OCI-LY3 (cell line): Measurements from ENCODE around the gene BRD4.

Source experiments
- H2AFZ ChIP-seq: fragments of 200-600, 300-600 bp; shearing (Covaris generic); 2 replicates; pipeline ENCODE4 v1.6.0; 2014; ENCODE audit warnings: antibody characterized with exemption, low read depth, low read length
- H3K27ac ChIP-seq: fragments of 200-600, 300-600 bp; sonication (generic); 2 replicates; pipeline ENCODE4 v1.5.1; 2014; ENCODE audit warnings: mild to moderate bottlenecking, low read length, moderate library complexity, mixed read lengths
- H3K27me3 ChIP-seq: fragments of 200-600, 300-600 bp; sonication (generic); 2 replicates; pipeline ENCODE4 v1.6.1; 2014; ENCODE audit warnings: low read depth, low read length, mixed read lengths
- H3K36me3 ChIP-seq: fragments of 200-600, 300-600 bp; sonication (generic); replicated peaks from 2 replicates; pipeline ENCODE3; 2014; ENCODE audit warnings: low read depth, low read length, mixed read lengths
- H3K4me1 ChIP-seq: fragments of 300-600, 200-600 bp; sonication (generic); 2 replicates; pipeline ENCODE4 v1.6.1; 2014; ENCODE audit warnings: low read length, mixed read lengths
- H3K4me2 ChIP-seq: fragments of 200-600, 300-600 bp; sonication (generic); 2 replicates; pipeline ENCODE4 v1.6.1; 2014; ENCODE audit warnings: low read length, mixed read lengths
- H3K4me3 ChIP-seq: fragments of 300-600, 200-600 bp; sonication (generic); 2 replicates; pipeline ENCODE4 v1.5.1; 2014; ENCODE audit warnings: antibody characterized with exemption, mild to moderate bottlenecking, low read length, moderate library complexity
- H3K79me2 ChIP-seq: fragments of 300-600, 200-600 bp; shearing (Covaris generic); 2 replicates; pipeline ENCODE4 v1.6.1; 2014; ENCODE audit warnings: mild to moderate bottlenecking, low read length, mixed read lengths
- H3K9ac ChIP-seq: fragments of 300-600, 200-600 bp; shearing (Covaris generic); 2 replicates; pipeline ENCODE4 v1.6.0; 2014; ENCODE audit warnings: mild to moderate bottlenecking, low read length, moderate library complexity
- H3K9me3 ChIP-seq: fragments of 200-600, 300-600 bp; shearing (Covaris generic); 2 replicates; pipeline ENCODE4 v1.6.1; 2014; ENCODE audit warnings: low read length, mixed read lengths; ENCODE audit not compliant: insufficient read depth
- H4K20me1 ChIP-seq: fragments of 200-600, 300-600 bp; sonication (generic); 2 replicates; pipeline ENCODE4 v1.6.1; 2016; ENCODE audit warnings: low read length, mixed read lengths; ENCODE audit not compliant: insufficient read depth
- EZH2phosphoT487 ChIP-seq: fragments of 200-600 bp; shearing (Covaris generic); IDR thresholded peaks from 2 replicates; pipeline ENCODE4 v1.6.1; 2018; ENCODE audit warnings: antibody characterized with exemption, mixed run types, low read depth
- TF ChIP-seq, protein P1 (sequence below): fragments of 200-600, 300-600 bp; sonication (generic); IDR thresholded peaks from 2 replicates; pipeline ENCODE4 v1.5.1; 2014; ENCODE audit warnings: antibody characterized with exemption, low read length, low read depth

The BRD4 gene

DNA sequence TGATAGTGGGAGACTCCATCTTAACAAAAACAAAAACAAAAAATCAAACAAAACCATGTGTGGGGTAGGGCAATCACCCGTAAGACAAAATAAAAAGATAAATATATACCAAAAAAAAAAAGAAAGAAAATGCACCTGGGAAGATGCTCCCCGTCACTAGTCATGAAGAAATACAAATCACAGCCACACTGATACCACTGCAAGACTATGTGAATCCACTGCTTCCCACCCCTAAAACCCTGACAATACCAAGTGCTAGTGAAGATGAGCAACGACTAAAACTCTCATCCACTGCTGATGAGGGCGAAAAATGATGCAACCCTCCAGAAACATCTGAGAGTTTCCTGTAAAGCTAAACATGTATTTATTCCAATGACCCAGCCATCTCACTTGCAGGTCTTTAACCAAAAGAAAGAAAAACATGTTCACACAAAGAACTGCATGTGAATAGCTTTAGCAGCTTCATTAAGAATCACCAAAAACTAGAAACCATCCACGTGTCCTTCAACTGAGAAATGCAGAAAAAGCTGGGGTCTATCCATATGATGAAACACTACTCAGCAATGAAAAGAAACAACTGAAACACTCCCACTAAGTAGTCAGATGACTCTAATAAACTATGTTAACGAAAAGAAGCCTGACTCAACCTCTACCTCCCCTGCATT lies 31.7 kb downstream of the BRD4 start:
- peaks cover 100% of the 10 kb centered on the region for H3K79me2 ChIP-seq
- peaks cover 21% of the 10 kb centered on the region for H3K36me3 ChIP-seq
- 0 out of 2 replicates have a peak, but pooled peaks cover 4% of the 10 kb centered on the region for H3K4me1 ChIP-seq
- no peak overlapping the region for H2AFZ ChIP-seq
- TF ChIP-seq, protein P1, sequence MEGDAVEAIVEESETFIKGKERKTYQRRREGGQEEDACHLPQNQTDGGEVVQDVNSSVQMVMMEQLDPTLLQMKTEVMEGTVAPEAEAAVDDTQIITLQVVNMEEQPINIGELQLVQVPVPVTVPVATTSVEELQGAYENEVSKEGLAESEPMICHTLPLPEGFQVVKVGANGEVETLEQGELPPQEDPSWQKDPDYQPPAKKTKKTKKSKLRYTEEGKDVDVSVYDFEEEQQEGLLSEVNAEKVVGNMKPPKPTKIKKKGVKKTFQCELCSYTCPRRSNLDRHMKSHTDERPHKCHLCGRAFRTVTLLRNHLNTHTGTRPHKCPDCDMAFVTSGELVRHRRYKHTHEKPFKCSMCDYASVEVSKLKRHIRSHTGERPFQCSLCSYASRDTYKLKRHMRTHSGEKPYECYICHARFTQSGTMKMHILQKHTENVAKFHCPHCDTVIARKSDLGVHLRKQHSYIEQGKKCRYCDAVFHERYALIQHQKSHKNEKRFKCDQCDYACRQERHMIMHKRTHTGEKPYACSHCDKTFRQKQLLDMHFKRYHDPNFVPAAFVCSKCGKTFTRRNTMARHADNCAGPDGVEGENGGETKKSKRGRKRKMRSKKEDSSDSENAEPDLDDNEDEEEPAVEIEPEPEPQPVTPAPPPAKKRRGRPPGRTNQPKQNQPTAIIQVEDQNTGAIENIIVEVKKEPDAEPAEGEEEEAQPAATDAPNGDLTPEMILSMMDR: no peak
- TF ChIP-seq EZH2phosphoT487: no peak
- no peaks in the 10 kb centered on the region for H3K27me3 ChIP-seq
- H3K9ac ChIP-seq: no peak overlapping the region
- no peak overlapping the region for H3K4me2 ChIP-seq
- peak overlapping the region; percentile 38; the same call in 1 of the 2 replicates for H3K27ac ChIP-seq
- H3K4me3 ChIP-seq: no peak overlapping the region
- peaks cover 98% of the 10 kb centered on the region for H4K20me1 ChIP-seq
- H3K9me3 ChIP-seq: no peaks in the 10 kb centered on the region

DNA sequence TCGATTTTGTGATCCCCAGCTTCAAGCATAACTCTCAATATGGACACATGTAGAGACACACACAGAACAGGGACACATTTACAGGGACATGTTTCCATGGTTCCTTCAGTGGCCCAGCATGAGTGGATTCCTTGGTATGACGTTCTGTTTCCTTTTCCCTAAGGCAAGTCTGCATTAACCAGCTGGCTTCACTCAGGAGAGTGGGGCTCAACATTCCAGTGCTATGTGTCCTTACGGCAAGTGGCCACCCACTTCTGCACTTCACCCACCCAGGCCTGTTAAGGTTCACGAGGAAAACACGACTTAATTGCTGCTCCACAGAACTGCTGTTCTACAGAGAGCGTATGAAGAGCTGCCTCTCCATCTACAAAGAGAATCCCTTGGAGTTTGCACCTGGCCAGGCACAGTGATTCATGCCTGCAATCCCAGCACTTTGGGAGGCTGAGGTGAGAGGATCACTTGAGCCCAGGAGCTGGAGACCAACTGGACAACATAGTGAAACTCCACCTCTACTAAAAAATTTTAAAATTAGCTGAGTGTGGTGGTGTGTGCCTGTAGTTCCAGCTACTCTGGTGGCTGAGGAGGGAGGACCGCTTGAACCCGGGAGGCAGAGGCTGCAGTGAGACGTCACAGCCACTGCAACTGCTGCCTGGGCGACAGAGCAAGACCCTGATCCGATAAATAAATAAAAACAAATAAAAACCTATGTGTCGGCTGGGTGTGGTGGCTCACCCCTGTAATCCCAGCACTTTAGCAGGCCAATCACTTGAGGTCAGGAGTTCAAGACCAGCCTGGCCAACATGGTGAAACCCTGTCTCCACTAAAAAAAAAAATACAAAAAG lies 32.5 kb downstream of the BRD4 start:
- no peaks in the 10 kb centered on the region for H3K27me3 ChIP-seq
- H3K9ac ChIP-seq: no peak overlapping the region
- no peak overlapping the region for H2AFZ ChIP-seq
- no peak overlapping the region for H3K4me3 ChIP-seq
- H3K4me2 ChIP-seq: no peak overlapping the region
- peaks cover 21% of the 10 kb centered on the region for H3K36me3 ChIP-seq
- no peak for TF ChIP-seq EZH2phosphoT487
- TF ChIP-seq, protein P1: no peak
- H3K9me3 ChIP-seq: no peaks in the 10 kb centered on the region
- H3K27ac ChIP-seq: no peak overlapping the region
- H3K79me2 ChIP-seq: peaks cover 100% of the 10 kb centered on the region
- peaks cover 98% of the 10 kb centered on the region for H4K20me1 ChIP-seq
- H3K4me1 ChIP-seq: 0 out of 2 replicates have a peak, but pooled peaks cover 4% of the 10 kb centered on the region

DNA sequence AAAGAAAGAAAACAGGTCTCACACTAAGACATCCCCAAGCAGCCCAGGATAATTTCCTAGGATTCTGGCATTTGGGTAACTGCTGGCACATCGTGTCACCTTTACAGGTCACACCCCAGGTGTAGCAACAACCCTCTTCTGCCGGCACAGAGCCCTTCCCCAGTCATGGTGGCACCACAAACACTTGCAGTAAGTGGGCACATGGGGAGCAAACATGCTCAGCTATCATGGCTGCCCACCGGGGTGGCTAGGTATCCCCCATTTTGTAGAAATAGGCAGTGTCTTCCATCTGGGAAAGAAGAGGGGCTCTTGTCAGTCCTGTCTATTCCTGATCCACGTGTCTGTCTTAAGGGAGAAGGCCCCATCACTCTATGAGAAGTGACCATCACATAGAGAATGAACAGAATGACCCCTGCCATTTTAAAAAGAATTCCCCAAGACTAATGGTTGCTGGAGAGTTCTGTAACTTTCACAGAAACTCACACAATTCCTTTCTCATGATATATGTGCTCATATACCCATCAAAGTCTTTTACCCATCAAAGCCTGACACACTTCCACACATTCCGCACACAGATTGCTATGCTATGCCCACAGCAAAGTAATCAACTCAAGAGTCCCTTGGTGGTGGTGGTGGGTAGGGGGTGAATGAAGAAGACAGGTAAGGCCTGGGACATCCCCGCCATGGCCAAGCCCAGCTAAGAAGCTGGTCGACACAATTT lies 33.3 kb downstream of the BRD4 start:
- Histone ChIP-seq H3K4me2 (no peak overlapping the region), H3K9ac (no peak overlapping the region), H3K79me2 (peaks cover 100% of the 10 kb centered on the region), H3K4me3 (no peak overlapping the region), H3K4me1 (0 out of 2 replicates have a peak, but pooled peaks cover 4% of the 10 kb centered on the region), H4K20me1 (peaks cover 98% of the 10 kb centered on the region), H3K27ac (no peak overlapping the region), H3K36me3 (peaks cover 24% of the 10 kb centered on the region), H2AFZ (no peak overlapping the region), H3K27me3 (no peaks in the 10 kb centered on the region), H3K9me3 (no peaks in the 10 kb centered on the region)
- TF ChIP-seq, protein P1: no peak
- TF ChIP-seq EZH2phosphoT487: no peak
